COLO668 (cell line): ENCODE data around the gene HLA-DQB1.
"Not testable (repeated sequence)": the region's sequence is repeated elsewhere in the genome, so short reads cannot be mapped to it uniquely, and the experiment has no call there.

ENCODE experiments used
- DNase-seq: peaks from one replicate; lab custom pipeline; 2025; ENCODE audit not compliant: unreplicated experiment; lab: John Stamatoyannopoulos, UW

HLA-DQB1 gene

DNA sequence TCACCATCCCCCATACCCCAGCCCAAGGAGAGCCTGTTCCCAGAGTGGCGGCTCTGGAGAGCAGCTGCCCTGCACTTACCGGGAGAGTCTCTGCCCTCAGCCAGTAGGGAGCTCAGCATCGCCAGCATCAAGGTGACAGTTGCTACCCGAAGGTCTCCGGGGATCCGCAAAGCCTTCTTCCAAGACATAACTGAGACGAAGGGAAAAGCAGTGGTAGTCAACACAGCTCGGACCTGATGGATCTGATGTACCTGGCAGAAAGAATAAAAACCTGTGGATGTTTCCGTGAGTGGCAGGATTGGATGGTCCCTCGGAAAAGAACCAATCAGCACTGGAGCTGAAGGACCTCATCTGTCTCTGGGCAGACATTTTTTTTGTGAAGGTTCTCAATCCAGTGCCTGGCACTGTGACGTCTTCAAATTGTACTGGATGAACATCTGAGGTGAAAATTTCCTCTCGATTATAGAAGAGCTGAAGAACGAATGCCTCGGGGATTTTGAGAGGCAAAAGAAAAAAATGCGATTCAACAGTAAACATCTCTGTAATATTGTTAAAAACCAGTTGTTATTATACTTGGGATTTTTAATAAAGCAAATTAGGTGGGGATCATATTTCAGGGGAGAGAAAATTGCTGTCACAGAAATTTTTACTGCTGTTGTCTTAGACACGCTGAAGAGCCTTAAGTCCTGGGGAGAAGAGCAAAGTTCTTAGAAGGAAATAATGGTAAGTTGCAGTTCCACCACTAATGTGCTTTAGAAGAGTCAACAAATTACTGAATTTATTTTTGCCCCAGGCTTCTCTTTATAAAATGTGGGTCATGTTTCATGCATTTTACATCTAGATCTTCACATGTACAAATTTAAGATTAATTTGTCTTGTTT, at the start of gene HLA-DQB1:
Gene HLA-DQB1 (minus strand): TSS at position 238 of the 881 bp plus-strand sequence. CDS start 50 bp downstream, at position 188.
- DNase-seq, result no peak

DNA sequence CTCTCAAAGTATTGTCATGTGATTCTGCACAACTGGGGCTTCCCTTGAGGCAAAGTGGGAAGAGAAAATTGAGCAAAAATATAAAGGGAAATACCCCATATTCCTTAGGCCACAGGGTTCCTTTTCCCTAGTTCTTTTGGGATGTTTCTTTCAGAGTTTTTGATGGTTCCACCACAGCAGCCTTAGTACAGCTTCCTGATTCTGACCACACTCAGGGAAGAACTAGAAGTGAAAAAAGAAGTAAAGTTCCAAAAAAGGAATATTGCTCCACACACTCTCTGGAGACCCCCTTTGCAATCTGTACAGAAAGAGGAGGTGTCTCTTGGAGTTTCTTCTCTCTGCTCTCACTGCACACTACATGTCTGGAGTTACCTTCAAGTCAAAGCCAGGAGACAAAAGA, 46.8 kb upstream of the HLA-DQB1 start:
- no peak for DNase-seq

DNA sequence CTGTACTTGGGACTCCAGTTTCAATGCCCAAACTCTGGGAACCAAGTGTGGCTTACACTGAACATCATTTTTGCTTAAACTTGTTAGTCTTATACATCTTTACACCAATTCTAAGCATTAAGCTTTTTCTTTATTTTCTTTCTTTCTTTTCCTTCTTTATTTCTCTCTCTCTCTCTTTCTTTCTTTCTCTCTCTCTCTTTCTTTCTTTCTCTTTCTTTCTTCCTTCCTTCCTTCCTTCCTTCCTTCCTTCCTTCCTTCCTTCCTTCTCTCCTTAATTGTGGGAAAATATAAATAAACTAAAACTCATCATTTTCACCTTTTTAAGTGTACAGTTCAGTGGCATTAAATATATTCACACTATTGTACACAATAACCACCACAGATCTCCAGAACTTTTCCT, 43.2 kb upstream of the HLA-DQB1 start:
- DNase-seq, result no peak

DNA sequence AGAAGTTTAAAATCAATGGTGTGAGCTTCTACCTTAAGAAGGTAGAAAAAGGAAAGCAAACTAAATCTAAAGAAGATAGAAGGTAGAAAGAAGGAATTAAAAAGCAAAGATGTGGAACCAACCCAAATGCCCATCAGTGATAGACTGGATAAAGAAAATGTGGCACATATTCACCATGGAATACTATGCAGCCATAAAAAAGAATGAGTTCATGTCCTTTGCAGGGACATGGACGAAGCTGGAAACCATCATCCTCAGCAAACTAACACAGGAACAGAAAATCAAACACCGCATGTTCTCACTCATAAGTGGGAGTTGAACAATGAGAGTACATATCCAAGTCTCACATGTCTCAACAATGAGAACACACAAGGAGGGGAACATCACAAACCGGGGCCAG, 38.7 kb upstream of the HLA-DQB1 start:
- DNase-seq, result not testable (repeated sequence)

DNA sequence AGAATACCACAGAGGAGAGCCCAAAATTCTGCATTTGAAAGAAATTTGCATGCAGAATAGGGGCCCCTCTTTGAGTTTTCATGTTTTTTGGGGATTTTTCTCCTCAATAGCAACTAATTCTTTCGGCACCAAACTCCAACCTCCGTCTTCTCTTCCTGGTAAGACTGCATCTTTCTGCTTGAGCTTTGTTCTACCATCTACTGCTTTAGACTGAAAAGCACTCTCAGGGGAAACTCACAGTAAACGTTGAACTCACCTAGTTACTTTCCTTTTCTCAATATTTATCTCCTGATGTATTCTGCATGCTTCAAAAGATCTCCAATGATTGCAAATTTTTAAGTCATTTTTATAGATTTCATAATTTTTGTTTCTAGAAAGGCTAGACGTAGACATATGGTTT, 36.9 kb upstream of the HLA-DQB1 start:
- DNase-seq, result no peak

DNA sequence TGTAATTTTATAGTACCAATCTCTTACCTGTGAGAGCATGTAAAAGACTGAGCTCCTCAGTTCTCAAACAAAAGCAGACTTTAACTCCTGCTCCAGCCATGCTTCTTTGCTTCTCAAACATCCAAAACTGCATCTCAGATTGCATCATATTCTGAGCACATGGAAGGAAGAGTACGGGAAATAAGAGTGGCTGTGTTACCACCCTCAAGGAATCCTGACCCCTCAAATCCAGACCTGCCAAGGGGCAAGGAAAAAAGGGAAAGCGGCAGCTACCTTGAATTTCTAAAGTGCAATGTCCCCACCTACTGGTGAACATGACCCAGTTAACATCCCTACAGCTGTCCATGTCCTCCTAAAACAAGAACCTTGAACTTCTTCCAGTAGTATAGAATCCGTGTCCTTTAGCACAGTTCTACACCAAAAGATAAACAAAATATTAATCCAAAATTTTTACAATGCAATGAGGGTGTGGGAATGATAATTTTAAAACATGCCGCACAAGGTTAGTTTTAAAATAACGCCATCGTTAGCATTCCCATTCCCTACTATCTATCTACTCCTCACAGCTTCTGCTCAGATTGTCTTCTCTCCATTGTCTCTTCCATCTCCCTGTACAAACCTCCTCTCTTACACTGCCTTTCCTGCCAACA, 34.1 kb upstream of the HLA-DQB1 start:
- peak; percentile 1 for DNase-seq

DNA sequence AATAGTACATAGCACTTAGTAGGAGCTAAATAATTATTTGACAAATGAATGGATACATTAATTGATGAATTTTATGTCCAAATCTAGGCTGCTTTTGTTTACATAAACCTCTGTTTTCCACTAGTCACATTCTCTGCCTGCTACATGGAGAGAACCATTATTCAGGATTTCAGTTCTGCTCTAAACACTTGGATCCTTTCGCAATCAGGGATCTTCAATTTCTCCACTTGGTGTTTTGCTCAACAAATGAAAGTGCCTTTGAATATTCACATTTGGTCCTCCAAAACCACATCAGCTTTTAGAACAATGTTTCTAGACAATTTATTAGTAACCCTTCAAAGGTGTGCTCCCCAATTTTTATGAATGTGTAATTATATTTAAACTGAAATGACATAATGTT, 30.6 kb upstream of the HLA-DQB1 start:
- no peak for DNase-seq

DNA sequence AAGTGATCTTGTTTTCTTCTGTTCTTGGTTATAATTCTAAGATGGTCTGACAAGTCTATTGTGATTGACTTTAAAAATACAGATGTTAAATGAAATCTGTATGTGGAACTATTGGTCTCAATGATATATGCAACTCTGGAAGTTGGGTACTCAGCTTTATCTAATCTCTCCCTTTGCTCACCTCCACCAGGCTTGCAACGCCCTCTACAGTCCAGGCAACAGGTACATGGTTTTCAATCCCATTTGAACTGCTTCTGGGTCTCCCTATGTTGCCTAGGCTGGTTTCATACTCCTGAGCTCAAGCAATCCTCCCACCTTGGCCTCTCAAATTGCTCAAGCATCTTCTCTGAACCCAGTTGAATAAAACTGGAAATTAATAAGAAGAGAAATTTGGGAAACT, 25.6 kb upstream of the HLA-DQB1 start:
- no peak for DNase-seq

DNA sequence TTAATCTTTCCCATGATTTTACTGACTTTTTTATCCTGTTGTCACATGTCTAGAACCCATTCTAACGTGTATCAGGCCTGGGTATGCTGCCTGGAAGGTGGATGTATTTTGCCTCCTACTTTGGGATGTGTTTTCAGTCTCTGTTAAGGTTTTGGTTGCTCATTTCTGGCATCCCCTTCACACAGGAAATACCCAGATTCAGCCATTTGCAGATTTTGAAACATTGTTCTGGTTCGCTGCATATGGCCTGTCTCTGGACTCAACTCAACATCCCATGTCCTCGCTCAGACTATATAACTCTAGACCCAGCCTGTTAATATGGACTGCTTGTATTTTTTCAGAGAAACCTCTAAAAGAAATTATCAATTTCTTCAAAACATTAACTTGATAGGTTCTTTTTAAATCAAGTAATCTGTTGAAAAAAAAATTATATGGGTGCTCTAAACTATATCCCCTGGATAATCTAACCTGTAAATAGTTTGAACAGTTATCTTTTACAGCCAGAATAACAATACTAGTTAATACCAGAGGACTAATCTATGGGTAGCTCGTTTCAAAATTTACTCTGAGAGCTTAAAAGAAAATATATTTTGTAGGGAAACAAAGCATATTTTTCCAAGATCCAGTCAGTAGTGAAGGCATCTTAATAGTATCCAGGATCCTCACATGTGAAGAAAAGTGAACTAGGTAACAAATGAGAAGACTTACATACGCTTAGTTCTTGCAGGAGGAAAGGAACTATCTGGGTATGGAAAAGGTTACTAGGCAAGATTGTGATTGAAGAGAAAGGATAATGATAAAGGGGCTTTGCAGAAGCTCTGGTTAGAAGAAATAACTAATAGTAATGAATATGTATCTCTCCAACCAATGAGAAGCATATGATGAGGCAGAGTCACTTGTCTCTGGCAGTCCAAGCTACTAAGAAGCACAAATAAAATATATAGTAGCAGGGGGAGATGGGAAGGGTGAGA, 23.4 kb upstream of the HLA-DQB1 start:
- no peak for DNase-seq

DNA sequence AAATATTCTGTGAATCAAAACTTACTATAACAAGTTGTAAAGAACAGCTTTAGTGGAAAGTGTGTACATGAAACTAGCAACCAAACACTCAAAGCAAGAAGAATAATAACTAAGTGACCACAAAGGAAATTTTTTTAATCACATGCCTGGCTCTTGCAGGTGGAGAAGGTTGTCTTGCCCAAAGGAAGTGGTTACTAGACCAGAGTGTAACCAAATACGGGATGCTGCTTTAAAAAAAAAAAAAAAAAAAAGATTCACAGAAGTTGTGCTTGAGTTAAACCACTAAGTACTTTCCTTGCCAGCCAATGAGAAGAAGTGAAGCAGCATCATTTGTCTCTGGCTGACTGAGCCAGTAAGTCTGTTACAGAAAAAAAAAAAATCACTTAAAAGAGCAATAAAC, 19.1 kb upstream of the HLA-DQB1 start:
- DNase-seq, result no peak

DNA sequence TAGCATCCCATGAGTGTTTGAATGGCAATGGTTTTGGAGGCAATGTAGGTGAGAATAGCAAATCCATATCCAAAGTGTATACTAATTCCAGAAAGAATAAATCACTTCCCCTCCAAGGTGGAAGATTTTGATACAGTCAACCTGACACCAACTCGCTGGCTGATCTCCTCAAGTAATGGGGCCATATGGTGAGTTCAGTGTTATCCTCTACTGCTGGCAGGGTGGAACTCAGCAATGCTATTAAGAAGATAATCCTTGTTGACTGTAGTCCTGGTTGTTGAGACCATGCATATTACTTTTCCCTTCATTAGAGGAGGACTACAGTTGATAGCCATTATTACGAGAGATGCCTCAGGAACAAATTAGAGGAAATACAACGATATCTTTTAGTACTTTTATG, 17.8 kb upstream of the HLA-DQB1 start:
- no peak for DNase-seq

DNA sequence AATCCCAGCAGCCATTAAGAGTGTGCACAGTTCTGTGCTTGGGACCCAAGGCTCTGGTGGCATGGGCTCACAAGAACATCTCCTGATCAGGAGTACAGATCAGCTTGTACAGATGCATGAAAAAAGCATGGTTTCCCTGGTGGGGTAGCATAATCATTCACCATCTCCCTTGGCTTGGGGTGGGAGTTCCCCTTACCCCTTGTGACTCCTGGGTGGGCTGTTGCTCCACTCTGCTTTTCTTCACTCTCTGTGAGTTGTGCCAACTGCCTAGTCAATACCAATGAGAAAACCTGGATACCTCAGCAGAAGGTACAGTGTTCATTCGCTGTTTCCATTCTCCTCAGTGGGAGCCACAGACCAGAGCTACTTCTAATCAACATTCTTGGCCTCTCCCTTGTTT, 13.6 kb upstream of the HLA-DQB1 start:
- no peak for DNase-seq

DNA sequence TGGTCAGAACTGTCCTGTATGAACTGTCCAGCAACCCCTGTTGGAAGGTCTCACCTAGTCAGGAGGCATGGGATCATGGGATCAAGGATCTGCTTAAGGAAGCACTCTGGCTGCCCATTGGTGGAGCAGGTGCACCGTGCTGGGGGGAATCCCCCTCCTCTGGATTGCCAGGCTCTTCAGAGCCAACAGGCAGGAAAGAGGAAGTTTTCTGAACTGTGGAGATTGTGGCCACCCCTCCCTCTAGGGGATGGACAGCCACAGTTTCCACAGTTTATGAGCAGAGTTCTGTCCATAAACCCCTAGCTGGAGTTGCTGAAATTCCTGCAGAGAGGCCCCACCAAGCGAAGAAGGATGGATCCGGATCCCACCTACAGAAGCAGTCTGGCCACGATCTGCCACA, 13.0 kb upstream of the HLA-DQB1 start:
- DNase-seq, result no peak

DNA sequence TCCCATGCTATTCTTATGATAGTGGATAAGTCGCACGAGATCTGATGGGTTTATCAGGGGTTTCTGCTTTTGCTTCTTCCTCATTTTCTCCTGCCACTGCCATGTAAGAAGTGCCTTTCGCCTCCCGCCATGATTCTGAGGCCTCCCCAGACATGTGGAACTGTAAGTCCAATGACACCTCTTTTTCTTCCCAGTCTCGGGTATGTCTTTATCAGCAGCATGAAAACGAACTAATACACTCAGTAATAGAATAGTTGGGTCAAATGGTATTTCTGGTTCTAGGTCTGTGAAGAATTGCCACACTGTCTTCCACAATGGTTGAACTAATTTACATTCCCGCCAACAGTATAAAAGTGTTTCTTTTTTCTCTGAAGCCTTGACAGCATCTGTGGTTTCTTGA, 7.7 kb upstream of the HLA-DQB1 start:
- DNase-seq, result not testable (repeated sequence)

DNA sequence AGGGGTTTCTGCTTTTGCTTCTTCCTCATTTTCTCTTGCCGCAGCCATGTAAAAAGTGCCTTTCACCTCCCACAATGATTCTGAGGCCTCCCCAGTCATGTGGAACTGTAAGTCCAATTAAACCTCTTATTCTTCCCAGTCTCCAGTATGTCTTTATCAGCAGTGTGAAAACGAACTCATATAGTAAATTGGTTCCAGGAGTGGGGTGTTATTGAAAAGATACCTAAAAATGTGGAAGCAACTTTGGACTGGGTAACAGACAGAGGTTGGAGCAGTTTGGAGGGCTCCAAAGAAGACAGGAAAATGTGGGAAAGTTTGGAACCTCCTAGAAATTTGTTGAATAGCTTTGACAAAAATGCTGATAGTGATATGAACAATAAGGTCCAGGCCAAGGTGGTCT, 5.5 kb upstream of the HLA-DQB1 start:
- DNase-seq, result not testable (repeated sequence)

DNA sequence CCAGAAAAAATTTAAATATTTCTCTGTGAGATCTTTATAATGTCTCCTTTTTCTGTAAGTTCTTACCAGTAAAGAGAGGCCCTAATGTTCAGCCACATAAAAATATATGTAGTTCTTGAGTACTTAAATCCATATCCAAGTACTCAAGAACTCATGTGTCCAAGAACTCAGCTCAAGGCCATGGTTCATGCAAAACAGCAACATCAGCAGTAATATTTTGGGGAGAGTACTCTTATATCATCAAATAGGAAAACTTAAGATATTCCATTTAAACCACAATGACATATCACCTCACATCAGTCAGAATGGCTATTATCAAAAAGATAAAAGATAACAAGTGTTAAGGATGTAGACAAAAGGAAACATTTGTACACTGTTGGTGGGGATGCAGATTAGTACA, 3.4 kb upstream of the HLA-DQB1 start:
- DNase-seq, result no peak

DNA sequence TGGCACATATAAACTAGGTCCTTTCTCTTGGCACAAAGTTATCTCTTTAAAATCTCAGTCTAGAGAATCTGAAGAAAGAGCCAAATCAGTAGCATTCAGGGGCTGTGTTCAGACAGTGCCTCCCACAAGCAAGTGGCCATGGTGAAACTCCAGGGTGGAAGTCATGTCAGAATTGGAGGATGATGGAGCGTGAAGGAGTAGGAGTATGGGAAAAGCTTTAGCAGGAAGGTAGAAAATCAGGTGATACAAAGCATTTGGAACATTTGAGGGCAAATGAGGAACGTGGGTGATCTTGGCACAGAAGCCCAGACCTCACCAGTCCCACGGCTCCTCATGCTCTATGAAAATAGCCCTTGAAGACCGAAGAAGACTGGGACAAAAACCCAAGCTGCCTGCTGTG, 2.8 kb upstream of the HLA-DQB1 start:
- no peak for DNase-seq

DNA sequence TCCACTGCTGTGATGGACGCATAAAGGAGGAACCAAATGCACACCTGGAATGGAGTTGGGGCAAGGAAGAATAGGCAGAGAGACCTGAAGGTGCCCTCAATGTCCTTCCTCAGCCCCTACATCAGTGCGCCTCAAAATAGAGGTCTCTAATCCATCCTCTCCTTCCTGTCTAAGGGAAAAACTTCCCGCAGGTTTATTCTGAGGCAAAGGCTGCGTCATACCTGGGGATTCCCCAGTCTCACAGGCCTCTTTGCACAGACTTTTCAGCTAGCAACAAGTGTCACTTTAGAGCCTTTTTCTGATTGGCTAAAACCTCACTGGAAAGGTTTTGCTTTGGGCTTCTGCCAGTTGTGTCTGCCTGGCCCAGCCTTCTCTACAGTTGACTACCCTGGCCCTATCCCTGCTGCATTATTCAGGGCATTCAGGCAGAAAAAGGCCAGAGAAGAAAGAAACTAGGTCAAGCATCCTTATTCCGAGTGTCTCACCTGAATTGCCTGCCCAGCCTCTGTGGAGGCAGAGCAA, 1.8 kb upstream of the HLA-DQB1 start:
- no peak for DNase-seq

DNA sequence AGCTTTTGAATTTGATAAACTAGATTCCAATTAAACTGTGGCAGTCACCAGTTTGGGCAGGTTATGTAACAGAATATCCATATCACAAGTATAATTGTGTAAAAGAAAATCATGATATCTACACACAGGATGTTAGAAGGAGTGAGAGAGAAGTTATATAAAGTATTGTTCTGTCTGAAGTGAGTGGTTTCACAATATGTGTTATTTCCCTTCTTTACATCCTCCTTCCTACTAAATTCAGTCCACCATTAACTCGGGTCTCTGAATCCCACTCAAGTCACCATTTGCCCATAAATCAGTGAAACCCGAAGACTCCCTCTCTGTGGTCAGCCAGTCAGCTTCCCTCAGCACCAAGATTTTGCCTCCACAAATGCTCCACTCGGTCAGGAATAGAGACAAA, 796 bp downstream of the HLA-DQB1 start:
- no peak for DNase-seq

DNA sequence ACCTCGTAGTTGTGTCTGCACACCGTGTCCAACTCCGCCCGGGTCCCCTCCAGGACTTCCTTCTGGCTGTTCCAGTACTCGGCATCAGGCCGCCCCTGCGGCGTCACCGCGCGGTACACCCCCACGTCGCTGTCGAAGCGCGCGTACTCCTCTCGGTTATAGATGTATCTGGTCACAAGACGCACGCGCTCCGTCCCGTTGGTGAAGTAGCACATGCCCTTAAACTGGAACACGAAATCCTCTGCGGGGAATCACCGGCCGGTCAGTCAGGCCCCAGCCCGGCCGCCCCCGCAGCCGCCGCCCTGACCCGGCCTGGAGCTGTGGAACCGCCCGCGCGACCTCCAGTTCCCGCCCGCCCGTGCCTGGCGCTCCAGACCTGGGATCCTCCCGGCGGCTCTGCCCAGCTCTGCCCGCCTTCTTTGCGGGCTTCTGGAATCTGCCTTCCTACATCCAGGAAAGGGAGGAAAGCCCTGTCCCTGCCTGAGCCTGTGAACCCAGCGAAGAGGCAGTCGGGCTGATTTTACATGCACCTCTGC, 1.6 kb downstream of the HLA-DQB1 start:
- no peak for DNase-seq

DNA sequence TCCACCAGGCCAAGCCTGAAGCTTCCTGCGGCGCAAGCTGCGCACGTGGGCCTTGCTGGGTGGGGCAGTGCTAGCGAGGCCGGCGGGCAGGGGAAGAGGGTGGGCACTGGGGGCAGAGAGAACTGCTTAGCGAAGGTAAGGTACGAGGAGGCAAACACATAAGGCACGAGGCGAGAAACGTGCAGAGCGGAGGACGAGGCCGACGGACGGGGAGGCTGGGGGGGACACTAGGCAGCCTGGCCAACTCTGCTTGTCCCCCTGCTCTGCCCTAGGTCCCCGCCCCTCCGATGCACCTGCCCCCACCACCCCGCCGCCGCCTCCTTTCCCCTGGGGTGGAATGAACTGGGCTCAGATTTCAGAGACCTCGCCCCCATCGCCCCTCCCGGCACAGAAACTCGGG, 2.1 kb downstream of the HLA-DQB1 start:
- no peak for DNase-seq
